Measurements from ENCODE around the gene INSRR.

GRCh38 chr1:156838972-156839371, 19.9 kb downstream of the INSRR start:
- TF ChIP-seq CTCF (IDR thresholded peaks at IDR 0.05; ENCODE audit: borderline replicate concordance, extremely low read depth, low read length, poor library complexity, severe bottlenecking) (peak; percentile 94), EZH2 (IDR thresholded peaks at IDR 0.05; ENCODE audit: borderline replicate concordance, low read depth, low read length, severe bottlenecking) (no peak)

Data from DND-41 (cell line).